ENCODE results near the gene GIMD1.

Gene GIMD1

GRCh38 chr4:106338671-106339070, 29.9 kb downstream of the GIMD1 start:
- no peak for DNase-seq (ENCODE audit: low read depth)
- H3K4me3 ChIP-seq (replicated peaks; ENCODE audit: low read depth, low read length) = no peak overlapping the region
- TF ChIP-seq, protein P1, sequence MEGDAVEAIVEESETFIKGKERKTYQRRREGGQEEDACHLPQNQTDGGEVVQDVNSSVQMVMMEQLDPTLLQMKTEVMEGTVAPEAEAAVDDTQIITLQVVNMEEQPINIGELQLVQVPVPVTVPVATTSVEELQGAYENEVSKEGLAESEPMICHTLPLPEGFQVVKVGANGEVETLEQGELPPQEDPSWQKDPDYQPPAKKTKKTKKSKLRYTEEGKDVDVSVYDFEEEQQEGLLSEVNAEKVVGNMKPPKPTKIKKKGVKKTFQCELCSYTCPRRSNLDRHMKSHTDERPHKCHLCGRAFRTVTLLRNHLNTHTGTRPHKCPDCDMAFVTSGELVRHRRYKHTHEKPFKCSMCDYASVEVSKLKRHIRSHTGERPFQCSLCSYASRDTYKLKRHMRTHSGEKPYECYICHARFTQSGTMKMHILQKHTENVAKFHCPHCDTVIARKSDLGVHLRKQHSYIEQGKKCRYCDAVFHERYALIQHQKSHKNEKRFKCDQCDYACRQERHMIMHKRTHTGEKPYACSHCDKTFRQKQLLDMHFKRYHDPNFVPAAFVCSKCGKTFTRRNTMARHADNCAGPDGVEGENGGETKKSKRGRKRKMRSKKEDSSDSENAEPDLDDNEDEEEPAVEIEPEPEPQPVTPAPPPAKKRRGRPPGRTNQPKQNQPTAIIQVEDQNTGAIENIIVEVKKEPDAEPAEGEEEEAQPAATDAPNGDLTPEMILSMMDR (IDR thresholded peaks at IDR 0.05; ENCODE audit: low read length, missing control alignments) = no peak

- TF ChIP-seq, protein P1 (IDR thresholded peaks at IDR 0.05; ENCODE audit: low read length, missing control alignments) = no peak
- H3K4me3 ChIP-seq (replicated peaks; ENCODE audit: low read depth, low read length) = no peak overlapping the region
- DNase-seq (ENCODE audit: low read depth) = no peak
Measured at GRCh38 chr4:106337916-106338315, 30.7 kb downstream of the GIMD1 start.

GRCh38 chr4:106336618-106337017, 32.0 kb downstream of the GIMD1 start:
- no peak overlapping the region for H3K4me3 ChIP-seq (replicated peaks; ENCODE audit: low read depth, low read length)
- no peak for DNase-seq (ENCODE audit: low read depth)
- TF ChIP-seq, protein P1 (IDR thresholded peaks at IDR 0.05; ENCODE audit: low read length, missing control alignments) = no peak

DNA sequence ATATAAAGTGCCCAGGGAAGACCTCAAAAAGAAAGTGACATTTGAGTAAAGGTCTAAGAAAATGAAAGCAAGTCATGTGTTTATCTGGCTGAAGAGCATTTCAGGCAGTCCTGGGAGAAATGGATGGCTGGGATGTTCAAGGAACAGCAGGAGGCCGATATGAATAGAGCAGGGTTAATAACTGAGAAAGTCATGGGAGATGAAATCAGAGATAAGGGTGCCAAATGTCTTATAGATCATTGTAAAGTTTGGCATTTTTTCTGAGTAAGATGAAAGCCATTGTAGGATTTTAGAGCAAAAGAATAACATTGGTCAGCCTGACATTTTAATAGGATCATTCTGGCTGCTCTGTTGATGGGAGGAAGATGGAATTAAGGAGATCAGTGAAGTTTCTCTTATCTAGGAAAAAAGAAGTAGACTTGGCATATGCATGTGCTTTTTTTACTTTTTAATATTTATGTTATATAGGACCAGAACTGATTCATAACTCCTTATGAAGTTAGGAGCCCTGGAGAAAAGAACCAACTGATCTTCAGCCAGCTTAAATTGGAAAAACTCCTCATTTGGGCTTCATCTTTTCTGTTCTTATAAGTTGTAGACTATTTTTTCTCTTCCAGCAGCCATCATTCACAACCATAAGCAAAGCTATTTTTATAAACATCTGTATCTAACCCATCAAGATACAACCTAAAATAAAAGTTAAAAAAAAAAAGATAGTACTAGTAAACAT, 33.7 kb downstream of the GIMD1 start:
- TF ChIP-seq, protein P1 (IDR thresholded peaks at IDR 0.05; ENCODE audit: low read length, missing control alignments) = no peak
- no peak for DNase-seq (ENCODE audit: low read depth)
- H3K4me3 ChIP-seq (replicated peaks; ENCODE audit: low read depth, low read length) = no peak overlapping the region

- no peak for DNase-seq (ENCODE audit: low read depth)
- TF ChIP-seq, protein P1 (IDR thresholded peaks at IDR 0.05; ENCODE audit: low read length, missing control alignments) = no peak
- H3K4me3 ChIP-seq (replicated peaks; ENCODE audit: low read depth, low read length) = no peak overlapping the region
Measured at GRCh38 chr4:106333186-106333585, 35.4 kb downstream of the GIMD1 start.

DNA sequence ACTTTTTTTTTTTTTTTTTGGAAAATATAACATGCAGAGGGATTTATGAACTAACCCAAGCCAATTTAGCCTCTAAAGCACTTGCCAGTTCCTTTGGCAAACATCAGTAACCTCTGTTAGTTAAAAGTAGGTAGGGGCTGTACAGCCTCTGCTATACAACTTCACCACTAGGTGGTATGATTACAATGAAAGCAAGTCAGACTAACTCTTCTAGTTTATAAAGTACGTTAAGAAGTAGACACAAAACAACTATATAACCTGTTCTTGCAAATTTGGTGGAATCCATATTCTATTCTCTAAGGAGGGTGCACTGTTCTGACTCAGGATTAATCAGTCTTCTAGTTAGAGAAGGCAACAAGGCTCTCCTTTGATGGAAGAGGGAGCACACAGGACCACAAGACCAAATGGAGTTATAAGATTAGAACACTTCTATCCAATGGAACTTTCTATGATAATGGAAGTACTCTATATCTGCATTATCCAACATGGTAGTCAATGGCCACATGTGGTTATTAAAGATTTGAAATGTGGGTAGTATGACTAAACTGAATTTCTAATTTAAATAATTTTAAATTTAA, 39.4 kb downstream of the GIMD1 start:
- no peak overlapping the region for H3K4me3 ChIP-seq (replicated peaks; ENCODE audit: low read depth, low read length)
- peak; percentile 67 for DNase-seq (ENCODE audit: low read depth)
- TF ChIP-seq, protein P1 (IDR thresholded peaks at IDR 0.05; ENCODE audit: low read length, missing control alignments) = peak; percentile 84

DNA sequence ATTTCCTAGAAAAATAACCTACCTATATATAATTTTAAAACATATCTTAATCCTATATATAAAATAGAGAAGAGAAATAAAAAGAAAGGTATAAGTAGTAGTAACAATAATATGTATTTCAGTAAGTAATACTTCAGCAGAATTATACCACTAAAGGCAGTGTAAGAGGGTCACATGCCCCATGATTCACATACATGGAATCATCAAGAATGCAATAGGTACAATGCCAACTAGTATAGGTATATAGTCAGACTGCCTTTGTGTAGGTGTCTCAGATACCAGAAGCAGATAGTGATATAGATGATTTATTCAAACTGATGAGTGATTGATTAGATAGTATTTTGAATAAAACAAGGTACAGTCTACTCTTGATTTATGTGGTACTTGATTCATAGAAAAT, 42.8 kb downstream of the GIMD1 start:
- TF ChIP-seq, protein P1 (IDR thresholded peaks at IDR 0.05; ENCODE audit: low read length, missing control alignments) = no peak
- no peak for DNase-seq (ENCODE audit: low read depth)
- no peak overlapping the region for H3K4me3 ChIP-seq (replicated peaks; ENCODE audit: low read depth, low read length)
